ENCODE results near the gene UMAD1. TPM values are rescaled to one million over a fixed set of nuclear protein-coding genes. Genes with fewer than 3 reads are reported as not detected.
A peak's percentile ranks its signal among the peaks of the same experiment; 100 is the strongest.

UMAD1 gene
- total RNA-seq, 1 donor from 2014 or later = 9.3 TPM

DNA sequence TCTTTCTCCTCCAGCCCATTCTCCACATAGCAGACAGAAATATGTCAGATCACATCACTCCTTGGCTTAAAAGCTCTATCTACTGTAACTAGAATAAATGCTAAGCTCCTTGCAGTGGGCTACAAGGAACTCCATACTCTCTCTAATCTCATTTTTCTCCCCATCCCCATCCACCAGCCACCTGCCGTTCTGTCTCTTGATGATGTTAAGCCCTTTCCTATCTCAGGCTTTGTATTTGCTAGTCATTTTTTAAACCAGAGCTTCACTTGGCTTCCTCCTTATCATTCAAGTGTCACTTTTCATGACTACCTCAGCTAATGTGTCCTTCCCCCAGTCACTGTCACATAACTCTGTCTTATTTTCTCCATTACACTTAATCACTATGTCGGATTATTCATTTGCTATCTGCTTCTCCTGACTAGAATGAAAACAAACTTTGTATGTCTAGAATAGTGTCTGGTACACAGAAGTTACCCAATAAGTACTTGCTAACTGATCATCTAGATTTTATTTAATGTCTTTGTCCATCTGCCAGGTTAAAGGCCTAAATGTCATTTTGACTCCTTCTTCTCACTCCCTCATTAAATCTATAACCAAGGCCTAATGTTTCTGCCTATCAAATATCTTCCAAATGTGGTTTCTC is 165.1 kb downstream of the UMAD1 start:
- Histone ChIP-seq H3K4me1 (ENCODE audit: insufficient read depth, low read length) (peaks cover 3% of the 10 kb centered on the region), H3K36me3 (ENCODE audit: insufficient read depth, low read length) (no peaks in the 10 kb centered on the region), H2AFZ (ENCODE audit: low read depth, low read length) (no peak overlapping the region), H3K4me3 (ENCODE audit: insufficient read depth, low read depth, low read length) (no peak overlapping the region), H3K79me2 (ENCODE audit: insufficient read depth, low read length) (no peaks in the 10 kb centered on the region), H3K4me2 (ENCODE audit: low read length) (no peak overlapping the region), H3K27ac (ENCODE audit: low read depth, low read length) (no peak overlapping the region), H3K9ac (ENCODE audit: low read length) (no peak overlapping the region), H3K9me3 (ENCODE audit: insufficient read depth, low read depth, low read length) (no peaks in the 10 kb centered on the region), H4K20me1 (ENCODE audit: insufficient read depth, low read length) (no peaks in the 10 kb centered on the region), H3K27me3 (ENCODE audit: insufficient read depth, low read length) (no peaks in the 10 kb centered on the region)
- H3K4me3 Mint-ChIP-seq (ENCODE audit: unreplicated experiment) = no peak overlapping the region
- DNase-seq (ENCODE audit: low read depth) (no peak), FAIRE-seq (no peak)
- no peak overlapping the region for H3K27ac Mint-ChIP-seq (ENCODE audit: unreplicated experiment)
- no peaks in the 10 kb centered on the region for H3K4me1 Mint-ChIP-seq (ENCODE audit: low read depth, unreplicated experiment)
- no peaks in the 10 kb centered on the region for H3K27me3 Mint-ChIP-seq (ENCODE audit: low read depth, unreplicated experiment)
- TF ChIP-seq EZH2 (IDR thresholded peaks at IDR 0.05; ENCODE audit: insufficient read depth, low read length) = no peak
- TF ChIP-seq, protein P1, sequence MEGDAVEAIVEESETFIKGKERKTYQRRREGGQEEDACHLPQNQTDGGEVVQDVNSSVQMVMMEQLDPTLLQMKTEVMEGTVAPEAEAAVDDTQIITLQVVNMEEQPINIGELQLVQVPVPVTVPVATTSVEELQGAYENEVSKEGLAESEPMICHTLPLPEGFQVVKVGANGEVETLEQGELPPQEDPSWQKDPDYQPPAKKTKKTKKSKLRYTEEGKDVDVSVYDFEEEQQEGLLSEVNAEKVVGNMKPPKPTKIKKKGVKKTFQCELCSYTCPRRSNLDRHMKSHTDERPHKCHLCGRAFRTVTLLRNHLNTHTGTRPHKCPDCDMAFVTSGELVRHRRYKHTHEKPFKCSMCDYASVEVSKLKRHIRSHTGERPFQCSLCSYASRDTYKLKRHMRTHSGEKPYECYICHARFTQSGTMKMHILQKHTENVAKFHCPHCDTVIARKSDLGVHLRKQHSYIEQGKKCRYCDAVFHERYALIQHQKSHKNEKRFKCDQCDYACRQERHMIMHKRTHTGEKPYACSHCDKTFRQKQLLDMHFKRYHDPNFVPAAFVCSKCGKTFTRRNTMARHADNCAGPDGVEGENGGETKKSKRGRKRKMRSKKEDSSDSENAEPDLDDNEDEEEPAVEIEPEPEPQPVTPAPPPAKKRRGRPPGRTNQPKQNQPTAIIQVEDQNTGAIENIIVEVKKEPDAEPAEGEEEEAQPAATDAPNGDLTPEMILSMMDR (IDR thresholded peaks at IDR 0.05; ENCODE audit: insufficient read depth, low read depth, low read length) = no peak
- no peaks in the 10 kb centered on the region for H3K9me3 Mint-ChIP-seq (ENCODE audit: unreplicated experiment)
- no peaks in the 10 kb centered on the region for H3K36me3 Mint-ChIP-seq (ENCODE audit: low read depth, unreplicated experiment)

DNA sequence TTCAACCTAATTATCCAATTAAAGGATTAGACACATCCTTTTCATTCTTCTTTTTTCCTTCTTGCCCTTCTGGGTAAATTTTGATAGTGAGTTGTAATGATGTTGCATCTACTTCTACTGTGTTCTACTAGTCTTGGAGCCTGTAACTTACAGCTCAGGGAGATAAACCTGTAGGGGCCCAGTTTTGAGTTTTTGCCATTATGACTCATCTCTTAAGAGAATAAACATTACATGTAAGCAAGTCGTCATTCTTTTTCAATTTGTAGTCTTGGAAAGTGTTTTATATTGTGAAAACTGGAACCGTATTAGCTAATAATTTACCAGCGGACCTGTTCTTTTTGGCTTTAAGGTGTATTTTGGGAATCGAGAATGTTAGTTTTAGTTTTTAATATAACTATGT is 167.6 kb downstream of the UMAD1 start:
- Histone ChIP-seq H2AFZ (ENCODE audit: low read depth, low read length) (no peak overlapping the region), H3K79me2 (ENCODE audit: insufficient read depth, low read length) (no peaks in the 10 kb centered on the region), H3K4me2 (ENCODE audit: low read length) (peak overlapping the region; percentile 5), H3K27ac (ENCODE audit: low read depth, low read length) (no peak overlapping the region), H3K4me3 (ENCODE audit: insufficient read depth, low read depth, low read length) (no peak overlapping the region), H4K20me1 (ENCODE audit: insufficient read depth, low read length) (no peaks in the 10 kb centered on the region), H3K9me3 (ENCODE audit: insufficient read depth, low read depth, low read length) (no peaks in the 10 kb centered on the region), H3K36me3 (ENCODE audit: insufficient read depth, low read length) (no peaks in the 10 kb centered on the region), H3K9ac (ENCODE audit: low read length) (no peak overlapping the region), H3K27me3 (ENCODE audit: insufficient read depth, low read length) (no peaks in the 10 kb centered on the region), H3K4me1 (ENCODE audit: insufficient read depth, low read length) (peaks cover 3% of the 10 kb centered on the region)
- Mint-ChIP-seq H3K4me1 (ENCODE audit: low read depth, unreplicated experiment) (no peaks in the 10 kb centered on the region), H3K27me3 (ENCODE audit: low read depth, unreplicated experiment) (no peaks in the 10 kb centered on the region), H3K27ac (ENCODE audit: unreplicated experiment) (no peak overlapping the region), H3K4me3 (ENCODE audit: unreplicated experiment) (no peak overlapping the region), H3K36me3 (ENCODE audit: low read depth, unreplicated experiment) (peaks cover 3% of the 10 kb centered on the region), H3K9me3 (ENCODE audit: unreplicated experiment) (no peaks in the 10 kb centered on the region)
- no peak for TF ChIP-seq EZH2 (IDR thresholded peaks at IDR 0.05; ENCODE audit: insufficient read depth, low read length)
- TF ChIP-seq, protein P1 (IDR thresholded peaks at IDR 0.05; ENCODE audit: insufficient read depth, low read depth, low read length) = no peak
- no peak for FAIRE-seq
- DNase-seq (ENCODE audit: low read depth) = peak; percentile 62

DNA sequence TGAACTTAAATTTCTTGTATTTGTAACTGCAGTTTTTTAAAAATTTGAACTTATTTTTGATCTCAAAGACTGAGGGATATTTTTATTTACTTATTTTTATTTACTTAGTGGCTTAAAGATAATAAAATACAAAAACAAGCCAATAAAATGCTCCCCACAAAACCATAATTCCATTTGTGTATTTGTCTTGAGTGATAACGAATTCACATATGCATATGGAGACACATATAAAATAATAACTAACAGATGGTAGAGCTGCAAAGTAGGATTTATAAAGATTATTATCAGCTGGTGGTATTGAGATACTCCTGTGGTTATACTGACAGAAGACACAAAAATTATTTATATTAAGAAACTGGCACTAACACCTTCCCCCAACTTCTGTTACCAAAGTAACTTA is 168.1 kb downstream of the UMAD1 start:
- Histone ChIP-seq H3K27ac (ENCODE audit: low read depth, low read length) (no peak overlapping the region), H2AFZ (ENCODE audit: low read depth, low read length) (no peak overlapping the region), H3K4me2 (ENCODE audit: low read length) (no peak overlapping the region), H3K4me3 (ENCODE audit: insufficient read depth, low read depth, low read length) (no peak overlapping the region), H3K9ac (ENCODE audit: low read length) (no peak overlapping the region), H3K27me3 (ENCODE audit: insufficient read depth, low read length) (no peaks in the 10 kb centered on the region), H4K20me1 (ENCODE audit: insufficient read depth, low read length) (no peaks in the 10 kb centered on the region), H3K9me3 (ENCODE audit: insufficient read depth, low read depth, low read length) (no peaks in the 10 kb centered on the region), H3K36me3 (ENCODE audit: insufficient read depth, low read length) (no peaks in the 10 kb centered on the region), H3K4me1 (ENCODE audit: insufficient read depth, low read length) (peaks cover 3% of the 10 kb centered on the region), H3K79me2 (ENCODE audit: insufficient read depth, low read length) (no peaks in the 10 kb centered on the region)
- no peaks in the 10 kb centered on the region for H3K27me3 Mint-ChIP-seq (ENCODE audit: low read depth, unreplicated experiment)
- no peaks in the 10 kb centered on the region for H3K9me3 Mint-ChIP-seq (ENCODE audit: unreplicated experiment)
- H3K27ac Mint-ChIP-seq (ENCODE audit: unreplicated experiment) = no peak overlapping the region
- DNase-seq (ENCODE audit: low read depth) = no peak
- H3K4me3 Mint-ChIP-seq (ENCODE audit: unreplicated experiment) = no peak overlapping the region
- TF ChIP-seq EZH2 (IDR thresholded peaks at IDR 0.05; ENCODE audit: insufficient read depth, low read length) = no peak
- TF ChIP-seq, protein P1 (IDR thresholded peaks at IDR 0.05; ENCODE audit: insufficient read depth, low read depth, low read length) = no peak
- no peaks in the 10 kb centered on the region for H3K4me1 Mint-ChIP-seq (ENCODE audit: low read depth, unreplicated experiment)
- peaks cover 3% of the 10 kb centered on the region for H3K36me3 Mint-ChIP-seq (ENCODE audit: low read depth, unreplicated experiment)
- no peak for FAIRE-seq
